Upper lobe of left lung (tissue), 6 donors: Measurements from ENCODE around the gene PFKP. TPM values are rescaled to one million over a fixed set of nuclear protein-coding genes. Genes with fewer than 3 reads are reported as not detected.
A peak's percentile ranks its signal among the peaks of the same experiment; 100 is the strongest.

ENCODE experiments used
- ATAC-seq, 2 donors: fragments of 200-7000 bp; cut with Tn5 transposase; one replicate each; pipeline ENCODE4 v1.9.1; 2022; ENCODE audit warnings: mild to moderate bottlenecking in 2 of 2, moderate library complexity in 2 of 2; ENCODE audit not compliant: low FRiP score in 2 of 2
- DNase-seq, 2 donors: peaks; one replicate each; pipeline ENCODE4 v3.0.0-alpha.2; 2019 to 2020
- H3K27ac ChIP-seq, 4 donors: fragments of 200-600 bp; sonication (generic); one replicate each; pipeline ENCODE4 v1.5.1; 2016 to 2019
- H3K27me3 ChIP-seq, 4 donors: fragments of 200-600 bp; sonication (generic); one replicate each; pipeline ENCODE4 v1.5.1; 2017 to 2019
- H3K36me3 ChIP-seq, 4 donors: fragments of 200-600 bp; sonication (generic); one replicate each; pipeline ENCODE4 v1.5.1; 2016 to 2019
- H3K4me1 ChIP-seq, 4 donors: fragments of 200-600 bp; sonication (generic); one replicate each; pipeline ENCODE4 v1.5.1; 2018 to 2019
- H3K4me3 ChIP-seq, 4 donors: fragments of 200-600 bp; sonication (generic); one replicate each; pipeline ENCODE4 v1.5.1; 2017 to 2019; ENCODE audit warnings: mild to moderate bottlenecking in 2 of 4, moderate library complexity in 1 of 4
- H3K9me3 ChIP-seq, 4 donors: fragments of 200-600 bp; sonication (generic); one replicate each; pipeline ENCODE4 v1.5.1; 2018 to 2019
- CTCF ChIP-seq, 6 experiments: fragments of 450-650 bp in 4 of 6; fragments of 200-600 bp in 2 of 6; sonication (generic) in 2 of 6; IDR thresholded peaks; one replicate each; pipeline ENCODE4 v1.5.1; 2016 to 2019; ENCODE audit warnings: antibody characterized with exemption in 6 of 6
- EP300 ChIP-seq, 4 donors: sonication (generic); formaldehyde crosslinking; IDR thresholded peaks; one replicate each; pipeline ENCODE4 v1.5.1; 2017; ENCODE audit warnings: antibody characterized with exemption in 4 of 4, control low read depth in 2 of 4
- POLR2A ChIP-seq, 4 donors: fragments of 450-650 bp; IDR thresholded peaks; one replicate each; pipeline ENCODE4 v1.5.1; 2016 to 2017; ENCODE audit warnings: antibody characterized with exemption in 4 of 4, mild to moderate bottlenecking in 2 of 4
- POLR2AphosphoS5 ChIP-seq, 2 donors: sonication (generic); formaldehyde crosslinking; IDR thresholded peaks; one replicate each; pipeline ENCODE4 v1.5.1; 2017; ENCODE audit warnings: antibody characterized with exemption in 2 of 2
- WGBS, 2 donors: methylation state at CpG; one replicate each; pipeline ENCODE4 v1.1.5; 2017 to 2018; 5-methylcytosine and 5-hydroxymethylcytosine counted together
- total RNA-seq, 6 donors: library from RNA; depleted of rRNA in 4 of 6; stranded (reverse); fragments of >200 nt in 4 of 6; gene quantifications; one replicate each; pipeline versions ENCODE4 v1.1.0 to v1.2.1, GENCODE V29; 2016 to 2021
- donor health status: DM: no; HTN: no; CAD: no; lungs with moderate emphysema.
- donor health status: DM: no; HTN: yes; CAD: no; lungs with severe emphysema.

The PFKP gene
- total RNA-seq, 6 donors from 2014 or later: 18.9 to 42.1 (median 30.8) TPM

DNA sequence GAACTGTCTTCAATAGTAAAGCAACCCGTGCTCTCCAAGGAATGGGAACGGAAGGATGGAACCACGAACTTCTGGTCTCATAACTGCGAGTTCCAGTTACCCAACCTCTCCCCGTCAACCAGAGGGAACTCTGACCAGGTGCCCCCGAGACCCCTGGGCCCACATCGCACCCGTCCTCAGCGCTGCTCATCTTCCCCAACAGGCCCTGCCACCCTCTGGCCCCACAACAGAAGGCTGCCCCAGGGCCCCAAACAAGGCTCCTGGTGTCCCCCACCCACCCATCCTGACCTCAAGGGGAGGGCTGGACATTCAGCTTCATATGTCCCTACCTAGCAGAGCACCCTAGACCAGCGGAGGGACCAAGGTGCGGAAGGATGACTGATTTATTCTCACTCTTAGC lies 82.6 kb downstream of the PFKP start:
- 79 to 84% methylated on average over 11 of the region's 11 CpGs for WGBS, 2 donors
- no peak overlapping the region for H3K4me3 ChIP-seq
- no peaks in the 10 kb centered on the region for H3K9me3 ChIP-seq
- H3K27me3 ChIP-seq: no peaks in the 10 kb centered on the region
- H3K27ac ChIP-seq: no peak overlapping the region
- no peaks in the 10 kb centered on the region for H3K4me1 ChIP-seq
- DNase-seq (no peak), ATAC-seq (no peak)
- H3K36me3 ChIP-seq: peaks cover 60 to 100% (median 88%) of the 10 kb centered on the region in 4 donors
- TF ChIP-seq POLR2A (IDR thresholded peaks at IDR 0.05) (no peak), CTCF (IDR thresholded peaks at IDR 0.05) (no peak), EP300 (IDR thresholded peaks at IDR 0.05) (no peak), POLR2AphosphoS5 (IDR thresholded peaks at IDR 0.05) (no peak)

- Histone ChIP-seq H3K27ac (no peak overlapping the region), H3K9me3 (no peaks in the 10 kb centered on the region), H3K27me3 (no peaks in the 10 kb centered on the region), H3K36me3 (peaks cover 60 to 100% (median 88%) of the 10 kb centered on the region in 4 donors), H3K4me3 (no peak overlapping the region), H3K4me1 (no peaks in the 10 kb centered on the region)
- WGBS, 2 donors: 89 to 91% methylated on average over 9 to 13 of the region's 13 CpGs
- ATAC-seq: no peak
- DNase-seq: no peak
- TF ChIP-seq POLR2A (IDR thresholded peaks at IDR 0.05) (no peak), CTCF (IDR thresholded peaks at IDR 0.05) (no peak), EP300 (IDR thresholded peaks at IDR 0.05) (no peak), POLR2AphosphoS5 (IDR thresholded peaks at IDR 0.05) (no peak)
Observed at GRCh38 chr10:3150366-3150765, 83.0 kb downstream of the PFKP start.

DNA sequence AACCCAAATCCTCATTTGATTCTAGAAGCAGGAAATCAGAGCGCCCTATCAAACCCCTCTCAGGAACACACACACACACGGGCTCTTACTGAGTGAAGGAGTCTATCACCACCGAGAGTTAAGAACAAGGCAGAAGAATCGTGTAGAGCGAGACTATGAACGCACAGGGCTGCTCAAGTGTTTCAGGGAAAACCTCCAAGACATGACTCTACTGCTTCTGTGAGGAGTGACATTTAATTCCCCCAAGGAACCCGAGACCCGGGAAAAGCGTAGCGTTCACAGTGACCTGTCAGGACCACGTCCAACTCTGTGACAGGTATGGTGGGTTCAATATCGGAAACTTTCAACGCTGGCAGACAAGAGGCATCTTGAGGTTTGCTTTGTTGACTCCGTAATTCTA lies 83.6 kb downstream of the PFKP start:
- Histone ChIP-seq H3K27me3 (no peaks in the 10 kb centered on the region), H3K4me1 (no peaks in the 10 kb centered on the region), H3K36me3 (peaks cover 62 to 100% (median 86%) of the 10 kb centered on the region in 4 donors), H3K4me3 (no peak overlapping the region), H3K27ac (no peak overlapping the region), H3K9me3 (no peaks in the 10 kb centered on the region)
- ATAC-seq (no peak), DNase-seq (no peak)
- 87 to 95% methylated on average over 14 of the region's 14 CpGs for WGBS, 2 donors
- no peak for TF ChIP-seq EP300 (IDR thresholded peaks at IDR 0.05)
- no peak for TF ChIP-seq CTCF (IDR thresholded peaks at IDR 0.05)
- no peak for TF ChIP-seq POLR2AphosphoS5 (IDR thresholded peaks at IDR 0.05)
- no peak for TF ChIP-seq POLR2A (IDR thresholded peaks at IDR 0.05)

- no peaks in the 10 kb centered on the region for H3K4me1 ChIP-seq
- H3K9me3 ChIP-seq: no peaks in the 10 kb centered on the region
- peaks cover 61 to 100% (median 83%) of the 10 kb centered on the region in 4 donors for H3K36me3 ChIP-seq
- no peak overlapping the region for H3K27ac ChIP-seq
- H3K4me3 ChIP-seq: no peak overlapping the region
- ATAC-seq (no peak), DNase-seq (no peak)
- no peaks in the 10 kb centered on the region for H3K27me3 ChIP-seq
- TF ChIP-seq CTCF (IDR thresholded peaks at IDR 0.05) (no peak), POLR2A (IDR thresholded peaks at IDR 0.05) (no peak), EP300 (IDR thresholded peaks at IDR 0.05) (no peak), POLR2AphosphoS5 (IDR thresholded peaks at IDR 0.05) (no peak)
- WGBS, 2 donors: 93 to 94% methylated on average over 7 to 13 of the region's 13 CpGs
Observed at GRCh38 chr10:3151889-3152565, 84.7 kb downstream of the PFKP start.

GRCh38 chr10:3152566-3152935 lies 85.2 kb downstream of the PFKP start:
- TF ChIP-seq POLR2A (IDR thresholded peaks at IDR 0.05): no peak
- no peak for TF ChIP-seq EP300 (IDR thresholded peaks at IDR 0.05)
- DNase-seq: no peak
- Histone ChIP-seq H3K27ac (no peak overlapping the region), H3K9me3 (no peaks in the 10 kb centered on the region), H3K36me3 (peaks cover 62 to 100% (median 82%) of the 10 kb centered on the region in 4 donors), H3K4me1 (no peaks in the 10 kb centered on the region), H3K27me3 (no peaks in the 10 kb centered on the region), H3K4me3 (no peak overlapping the region)
- peak in 1 of 2 donors; percentile 29 for ATAC-seq
- WGBS, 2 donors: 83 to 86% methylated on average over 9 of the region's 9 CpGs
